ENCODE data around the gene ZNF260.
"Not testable (repeated sequence)": the region's sequence is repeated elsewhere in the genome, so short reads cannot be mapped to it uniquely, and the experiment has no call there.

Gene ZNF260

GRCh38 chr19:36528194-36528920, at the start of gene ZNF260:
TSS of gene ZNF260 (minus strand) at chr19:36528271. CDS start at chr19:36515238, 13,033 bp downstream.
- peak; percentile 85 for DNase-seq

- DNase-seq = no peak
Observed at GRCh38 chr19:36577271-36577996, 49.4 kb upstream of the ZNF260 start.

GRCh38 chr19:36574741-36575140, 46.7 kb upstream of the ZNF260 start:
- DNase-seq = no peak

GRCh38 chr19:36573895-36574720, 46.0 kb upstream of the ZNF260 start:
- no peak for DNase-seq

- DNase-seq = peak; percentile 72
Observed at GRCh38 chr19:36573020-36573894, 45.2 kb upstream of the ZNF260 start, which contains the start of gene ZNF529. TSS of gene ZNF529 (minus strand) at chr19:36573292. CDS start at chr19:36572346, 946 bp downstream.

GRCh38 chr19:36572593-36573019, 44.5 kb upstream of the ZNF260 start:
- no peak for DNase-seq

GRCh38 chr19:36564391-36564790, 36.3 kb upstream of the ZNF260 start:
- DNase-seq = no peak

- DNase-seq = no peak
Observed at GRCh38 chr19:36547001-36547732, 19.1 kb upstream of the ZNF260 start.

- DNase-seq = no peak
Observed at GRCh38 chr19:36528921-36529518, 949 bp upstream of the ZNF260 start.

GRCh38 chr19:36527873-36528193, 238 bp downstream of the ZNF260 start:
- no peak for DNase-seq

GRCh38 chr19:36527341-36527740, 730 bp downstream of the ZNF260 start:
- no peak for DNase-seq

GRCh38 chr19:36526581-36526980, 1.5 kb downstream of the ZNF260 start:
- DNase-seq = no peak

GRCh38 chr19:36524617-36525016, 3.5 kb downstream of the ZNF260 start:
- DNase-seq = no peak

GRCh38 chr19:36514012-36514612, 14.0 kb downstream of the ZNF260 start:
- DNase-seq = no peak

- no peak for DNase-seq
Observed at GRCh38 chr19:36508325-36508724, 19.7 kb downstream of the ZNF260 start.

- DNase-seq = no peak
Observed at GRCh38 chr19:36501973-36502372, 26.1 kb downstream of the ZNF260 start.

GRCh38 chr19:36497001-36497400, 31.1 kb downstream of the ZNF260 start:
- no peak for DNase-seq

GRCh38 chr19:36492689-36493453, 35.2 kb downstream of the ZNF260 start:
- not testable (repeated sequence) for DNase-seq

GRCh38 chr19:36490846-36491245, 37.2 kb downstream of the ZNF260 start:
- DNase-seq = not testable (repeated sequence)

- DNase-seq = no peak
Observed at GRCh38 chr19:36489920-36490415, 38.1 kb downstream of the ZNF260 start.

Measured in activated CD4-positive, alpha-beta T cell treated with anti-CD3 and anti-CD28 coated beads for 1 hour (primary cell).